ENCODE results near the gene FLT4.

- no peak for TF ChIP-seq CTCF (conservative IDR thresholded peaks at IDR 0.05; ENCODE audit: low read length)
- TF ChIP-seq EZH2phosphoT487 (IDR thresholded peaks at IDR 0.05; ENCODE audit: borderline replicate concordance, low read depth, low read length): no peak
Measured at GRCh38 chr5:180620014-180620413, 29.4 kb downstream of the FLT4 start.
